HG03045 (cell line): Measurements from ENCODE around the gene MED13L.

Source experiments
- ATAC-seq: cut with Tn5 transposase; IDR thresholded peaks from one replicate; pipeline ENCODE4 v1.9.1; 2021; ENCODE audit warnings: mild to moderate bottlenecking, moderate library complexity; ENCODE audit not compliant: unreplicated experiment

The MED13L gene

GRCh38 chr12:115926037-115926670, 351.3 kb downstream of the MED13L start:
- no peak for ATAC-seq

- no peak for ATAC-seq
Measured at GRCh38 chr12:115923851-115924250, 353.6 kb downstream of the MED13L start.

GRCh38 chr12:115922952-115923564, 354.4 kb downstream of the MED13L start:
- ATAC-seq = no peak

GRCh38 chr12:115920395-115921183, 356.9 kb downstream of the MED13L start:
- ATAC-seq = no peak

GRCh38 chr12:115918763-115919162, 358.7 kb downstream of the MED13L start:
- ATAC-seq = no peak

GRCh38 chr12:115916910-115917668, 360.4 kb downstream of the MED13L start:
- ATAC-seq = no peak

- ATAC-seq = no peak
Measured at GRCh38 chr12:115914122-115914521, 363.4 kb downstream of the MED13L start.

GRCh38 chr12:115912440-115912839, 365.1 kb downstream of the MED13L start:
- ATAC-seq = no peak

GRCh38 chr12:115911360-115911759, 366.1 kb downstream of the MED13L start:
- ATAC-seq = no peak

GRCh38 chr12:115910057-115910456, 367.4 kb downstream of the MED13L start:
- ATAC-seq = no peak
